Gastrocnemius medialis (tissue), 4 donors: ENCODE data around the gene OR9G1.

ENCODE experiments used
- CTCF ChIP-seq, 5 experiments: fragments of 450-650 bp in 3 of 5; fragments of 200-600 bp in 2 of 5; sonication (generic) in 2 of 5; IDR thresholded peaks in 4 of 5; conservative IDR thresholded peaks in 1 of 5; 1 replicate in 4 of 5; 2 replicates in 1 of 5; pipeline ENCODE4 v1.5.1; 2016 to 2019; ENCODE audit warnings: antibody characterized with exemption in 5 of 5, mild to moderate bottlenecking in 3 of 5, moderate library complexity in 3 of 5
- POLR2A ChIP-seq, 2 donors: fragments of 450-650 bp; IDR thresholded peaks; one replicate each; pipeline ENCODE4 v1.6.1; 2017; ENCODE audit warnings: antibody characterized with exemption in 2 of 2, mild to moderate bottlenecking in 2 of 2, moderate library complexity in 2 of 2

DNA sequence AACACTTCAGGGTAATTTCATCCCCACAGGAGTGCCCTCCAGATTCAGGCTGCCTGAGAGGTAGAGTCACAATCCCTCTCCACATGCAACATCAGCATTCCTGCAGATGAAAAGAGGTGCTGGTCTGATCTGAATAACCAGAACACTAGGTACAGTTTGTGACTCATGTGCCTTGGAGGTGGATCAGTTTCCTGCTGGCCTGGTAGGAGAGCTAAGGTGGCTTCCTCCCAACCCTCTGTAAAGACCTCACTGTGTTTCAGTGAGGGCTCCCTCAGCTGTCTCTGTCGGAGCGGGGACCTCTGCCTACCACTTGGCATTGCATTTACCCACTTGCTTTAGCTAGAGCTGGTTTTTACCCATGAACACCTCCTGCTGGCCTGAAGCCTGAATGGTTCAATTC, 7.6 kb downstream of the OR9G1 start:
- TF ChIP-seq CTCF (IDR thresholded peaks at IDR 0.05 in 4 of 5, conservative IDR thresholded peaks at IDR 0.05 in 1 of 5) (no peak), POLR2A (IDR thresholded peaks at IDR 0.05) (no peak)
